Stimulated activated CD4-positive, alpha-beta T cell treated with anti-CD3 and anti-CD28 coated beads, Interleukin-4, amount 100 ng/mL, for 1 hour (primary cell): ENCODE results near the gene GARIN5B.

Experiments
- DNase-seq: peaks from one replicate; pipeline ENCODE4 v3.0.0-alpha.2; 2020

GARIN5B gene

DNA sequence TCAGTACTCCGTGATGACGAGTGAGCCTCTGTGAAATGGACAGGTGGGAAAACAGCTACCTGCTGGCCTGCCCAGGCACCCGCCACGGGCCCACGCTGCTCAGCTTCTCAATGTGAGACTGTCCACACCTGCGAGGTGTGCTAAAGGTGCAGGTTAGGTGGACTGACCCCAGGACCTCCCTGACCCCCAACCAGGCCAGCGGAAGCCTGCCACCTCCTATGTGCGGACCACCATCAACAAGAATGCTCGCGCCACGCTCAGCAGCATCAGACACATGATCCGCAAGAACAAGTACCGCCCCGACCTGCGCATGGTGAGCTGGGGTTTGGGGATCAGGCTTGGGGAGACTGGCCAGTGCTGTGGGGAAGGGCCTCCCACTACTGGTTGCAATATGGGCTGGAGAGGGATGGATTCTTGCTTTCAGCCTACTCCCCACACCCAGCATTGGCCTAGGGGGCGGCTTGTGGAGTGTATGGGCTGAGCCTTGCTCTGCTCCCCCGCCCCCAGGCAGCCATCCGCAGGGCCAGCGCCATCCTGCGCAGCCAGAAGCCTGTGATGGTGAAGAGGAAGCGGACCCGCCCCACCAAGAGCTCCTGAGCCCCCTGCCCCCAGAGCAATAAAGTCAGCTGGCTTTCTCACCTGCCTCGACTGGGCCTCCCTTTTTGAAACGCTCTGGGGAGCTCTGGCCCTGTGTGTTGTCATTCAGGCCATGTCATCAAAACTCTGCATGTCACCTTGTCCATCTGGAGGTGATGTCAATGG, 24.9 kb upstream of the GARIN5B start:
- no peak for DNase-seq

DNA sequence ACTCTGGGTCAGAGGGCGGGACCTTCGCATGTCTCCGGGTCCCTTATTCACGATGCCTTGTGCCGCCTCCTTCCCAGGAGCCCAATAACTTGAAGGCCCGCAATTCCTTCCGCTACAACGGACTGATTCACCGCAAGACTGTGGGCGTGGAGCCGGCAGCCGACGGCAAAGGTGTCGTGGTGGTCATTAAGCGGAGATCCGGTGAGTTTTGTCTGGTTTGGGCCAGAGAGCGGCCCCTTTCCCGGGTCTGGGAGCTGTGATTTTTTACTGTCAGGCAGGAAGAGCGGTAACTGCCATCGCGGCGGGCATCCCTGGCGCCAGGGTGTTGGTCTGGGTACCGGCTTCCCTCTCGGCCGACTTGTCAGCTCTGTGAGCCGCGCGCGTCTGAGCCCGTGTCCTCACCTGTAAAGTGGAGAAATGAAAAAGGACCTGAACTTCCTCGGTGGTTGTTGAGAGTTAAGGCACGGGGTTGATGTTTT, 23.5 kb upstream of the GARIN5B start:
- DNase-seq = peak; percentile 31

DNA sequence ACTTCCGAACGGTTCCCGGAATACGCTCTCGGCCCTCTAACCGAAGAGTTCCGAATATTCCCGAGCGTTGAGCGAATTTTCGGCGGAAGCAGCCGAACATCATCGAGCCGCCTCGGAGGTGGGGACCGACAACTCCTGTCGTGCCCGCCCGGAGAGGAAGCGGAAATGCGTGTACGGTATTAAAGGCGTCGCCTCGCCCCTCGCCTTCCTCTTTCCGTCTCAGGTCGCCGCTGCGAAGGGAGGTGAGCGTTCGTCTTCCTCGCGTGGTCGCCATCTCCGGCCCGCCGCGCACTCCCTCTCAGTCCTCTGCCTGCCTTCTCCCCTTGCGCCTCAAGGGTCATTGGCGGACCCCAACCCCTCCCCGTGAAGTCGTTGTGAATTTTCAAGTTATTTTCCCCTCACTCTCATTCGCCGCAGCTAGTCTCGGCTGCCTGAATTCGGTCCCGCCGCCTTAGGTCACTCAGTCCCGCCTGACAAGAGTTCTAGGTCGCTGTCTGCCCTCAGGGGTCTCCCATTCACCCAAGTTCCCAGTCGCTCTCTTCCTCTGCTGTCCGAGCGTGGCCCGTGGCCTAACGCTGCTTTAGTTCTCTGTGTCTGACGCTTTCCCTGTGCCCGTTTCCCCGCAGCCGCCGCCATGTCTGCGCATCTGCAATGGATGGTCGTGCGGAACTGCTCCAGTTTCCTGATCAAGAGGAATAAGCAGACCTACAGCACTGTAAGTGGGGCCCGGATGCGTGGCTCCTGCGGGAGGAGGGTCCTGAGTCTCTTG, 22.8 kb upstream of the GARIN5B start, which contains the start of gene RPL28:
Gene RPL28 (plus strand): TSS at position 209 of the 769 bp plus-strand sequence. CDS start 426 bp downstream, at position 635.
- DNase-seq = peak; percentile 97

DNA sequence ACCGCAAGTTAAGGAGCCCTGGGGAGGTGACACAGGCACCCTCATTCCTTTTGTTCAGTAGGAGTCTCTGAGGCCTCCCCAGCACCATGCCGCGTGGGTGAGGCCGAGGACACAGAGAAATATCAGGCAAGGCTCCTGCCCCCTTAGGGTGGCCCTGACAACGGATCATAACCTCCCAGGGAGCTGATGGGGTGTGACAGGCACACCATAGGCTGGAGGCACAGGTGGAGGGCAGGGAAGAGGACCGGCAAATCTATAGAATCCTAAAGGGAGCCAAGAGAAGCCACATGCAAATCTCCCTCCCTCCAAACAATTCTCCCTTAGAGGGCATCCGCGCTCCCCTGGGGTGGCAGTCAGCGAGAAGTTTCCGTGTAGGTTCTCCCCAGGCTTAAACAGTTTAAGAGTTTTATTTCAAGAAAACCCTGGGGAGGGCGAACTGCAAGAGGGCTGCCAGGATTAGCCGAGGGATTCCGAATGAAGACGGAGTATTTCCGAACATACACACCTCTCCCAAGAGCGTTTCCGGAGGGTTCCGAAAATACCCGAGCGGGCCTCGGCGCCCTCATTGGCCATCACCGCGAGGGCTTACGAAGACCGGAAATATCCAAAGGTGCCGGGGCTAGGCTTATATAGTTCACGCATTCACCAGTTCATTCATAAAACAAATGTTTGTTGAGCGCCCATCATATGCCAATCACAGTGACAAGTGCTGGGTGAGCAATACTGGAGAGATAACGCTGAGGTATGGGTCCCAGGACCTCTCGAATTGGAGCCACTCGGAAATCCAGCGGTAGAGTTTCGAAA, 22.1 kb upstream of the GARIN5B start:
- peak; percentile 98 for DNase-seq

DNA sequence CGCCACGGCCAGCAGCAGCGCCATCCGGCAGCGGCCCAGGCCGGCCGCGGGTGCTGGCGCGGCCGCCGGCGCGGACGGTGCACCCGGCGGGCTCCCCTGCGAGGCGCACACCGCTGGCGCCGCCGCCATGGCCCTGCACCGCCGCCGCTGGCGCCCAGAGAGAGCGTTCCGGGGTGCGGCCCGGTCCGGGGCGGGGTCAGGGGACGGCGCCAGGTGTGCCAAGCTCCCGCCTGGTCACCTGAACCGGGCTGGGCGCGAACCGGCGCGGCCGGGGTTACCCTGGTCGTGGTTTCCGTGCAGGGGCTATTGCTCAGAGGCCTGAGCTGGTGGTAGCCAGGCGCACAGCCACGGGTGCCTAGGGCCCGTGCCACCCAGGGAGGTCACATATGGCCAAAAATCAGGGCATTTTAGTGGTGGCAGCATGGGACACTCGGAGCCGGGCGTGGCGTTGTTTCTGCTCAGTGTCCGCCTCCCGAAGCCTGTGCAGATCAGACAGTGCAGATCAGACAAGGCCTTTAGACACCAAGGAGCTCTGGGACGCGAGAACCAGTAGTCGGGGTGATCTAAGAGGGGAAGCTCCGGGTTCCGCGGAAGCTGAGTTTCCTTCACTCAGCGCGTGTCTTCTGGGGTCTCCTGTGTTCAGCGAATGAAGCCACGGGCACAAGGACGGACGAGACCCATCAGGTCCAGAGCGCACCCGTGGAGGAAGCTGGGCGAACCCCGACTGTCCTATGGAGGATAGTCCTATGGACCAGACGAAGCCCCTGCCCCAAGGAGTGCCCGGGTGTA, 21.3 kb upstream of the GARIN5B start, which contains the start of gene TMEM238:
Gene TMEM238 (minus strand): TSS at position 162 of the 789 bp plus-strand sequence. CDS start 33 bp downstream, at position 129.
- DNase-seq = peak; percentile 50

DNA sequence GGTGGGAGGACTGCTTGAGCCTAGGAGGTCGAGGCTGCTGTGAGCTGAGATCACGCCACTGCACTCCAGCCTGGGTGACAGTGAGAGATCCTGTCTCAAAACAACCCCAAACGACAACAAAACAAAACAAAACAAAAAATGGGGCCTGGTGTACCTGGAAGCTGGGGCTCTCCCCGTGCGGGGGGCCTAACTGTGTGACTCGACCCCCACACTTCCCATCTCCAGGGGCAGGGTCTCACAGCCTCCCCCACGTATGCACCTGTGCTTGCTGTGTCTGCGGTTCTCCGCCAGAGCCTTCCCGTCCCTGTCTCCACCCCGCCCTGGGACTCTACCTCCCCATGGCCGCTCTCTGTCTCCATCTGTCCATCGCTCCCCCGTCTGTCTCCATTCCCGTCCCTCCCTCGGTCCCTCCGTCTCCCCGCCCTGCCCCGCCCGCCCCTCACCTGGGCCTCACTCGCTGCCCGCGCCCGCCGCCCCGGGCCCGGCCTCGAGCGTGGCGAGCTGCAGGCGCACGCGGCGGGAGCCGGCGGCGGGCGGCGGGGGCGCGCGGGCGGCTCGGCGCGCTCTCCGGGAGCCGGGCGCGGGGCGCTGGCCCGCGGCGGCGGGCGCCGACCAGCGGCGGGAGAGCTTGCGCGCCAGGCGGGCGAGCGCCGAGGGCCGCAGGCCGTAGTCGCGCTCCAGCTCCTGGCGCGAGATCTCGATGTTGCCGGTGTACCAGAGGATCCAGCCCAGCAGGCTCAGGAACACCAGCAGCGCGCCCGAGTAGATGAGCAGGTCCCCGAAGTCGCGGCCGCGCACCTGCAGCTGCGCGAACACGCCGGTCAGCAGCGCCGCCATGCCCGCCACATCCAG, 20.4 kb upstream of the GARIN5B start:
- DNase-seq = peak; percentile 58

DNA sequence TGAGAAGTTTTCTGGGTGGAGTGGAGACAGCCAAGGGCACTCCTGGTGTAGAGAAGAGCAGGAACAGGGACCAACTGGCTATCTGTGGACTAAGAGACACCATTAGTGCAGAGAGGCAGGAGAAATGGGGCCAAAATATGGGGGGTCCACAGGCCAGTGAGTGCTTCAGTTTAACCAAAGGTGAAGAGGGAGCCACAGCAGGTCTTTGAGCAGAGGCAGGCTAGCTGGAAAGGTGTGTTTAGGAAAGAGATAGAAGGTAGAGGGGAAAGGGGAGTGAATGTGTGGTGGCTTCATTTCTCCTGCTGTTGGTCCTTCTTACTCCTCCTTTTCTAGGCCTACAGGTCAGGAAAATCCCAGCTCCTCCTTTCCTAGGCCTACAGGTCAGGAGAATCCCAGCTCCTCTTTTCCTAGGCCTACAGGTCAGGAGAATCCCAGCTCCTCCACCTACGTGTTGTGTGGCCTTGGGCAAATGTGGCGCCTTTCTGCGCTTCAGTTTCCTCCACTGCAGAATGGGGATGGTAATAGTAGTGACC, 19.5 kb upstream of the GARIN5B start:
- DNase-seq = no peak

DNA sequence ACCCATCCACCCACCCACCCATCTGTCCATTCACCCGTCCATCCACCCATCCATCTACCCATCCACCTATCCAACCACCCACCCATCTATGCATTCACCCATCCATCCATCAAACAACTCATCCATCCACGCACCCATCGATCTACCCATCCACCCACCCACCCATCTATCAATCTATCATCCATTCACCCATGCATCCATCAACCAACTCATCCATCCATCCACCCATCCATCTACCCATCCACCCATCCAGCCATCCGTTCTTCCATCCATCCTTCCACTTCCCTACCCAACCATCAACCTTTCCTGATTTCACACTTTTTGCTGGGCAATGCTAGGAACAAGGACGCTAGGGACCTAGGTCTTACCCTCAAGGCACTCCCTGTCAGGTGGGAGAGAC, 19.0 kb upstream of the GARIN5B start:
- DNase-seq = no peak

DNA sequence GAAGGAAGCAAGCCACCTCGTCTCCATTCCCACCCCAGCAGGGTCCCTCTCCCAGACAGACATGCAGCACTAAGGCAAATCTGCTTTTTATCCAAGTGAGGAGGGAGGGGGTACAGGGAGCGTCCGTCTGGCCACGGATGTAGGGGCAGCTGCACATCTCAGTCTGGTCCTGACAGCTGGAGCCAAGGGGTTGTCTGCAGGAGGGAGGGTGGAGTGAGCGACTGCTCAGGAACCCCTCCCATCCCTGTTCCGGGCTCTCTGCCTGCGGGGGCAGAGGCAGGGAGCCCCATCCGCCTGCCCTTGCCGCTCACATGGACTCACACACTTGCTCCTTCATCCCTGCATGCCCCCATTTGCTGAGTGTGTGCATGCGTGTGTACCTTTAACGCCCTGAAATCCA, 16.1 kb upstream of the GARIN5B start:
- no peak for DNase-seq

DNA sequence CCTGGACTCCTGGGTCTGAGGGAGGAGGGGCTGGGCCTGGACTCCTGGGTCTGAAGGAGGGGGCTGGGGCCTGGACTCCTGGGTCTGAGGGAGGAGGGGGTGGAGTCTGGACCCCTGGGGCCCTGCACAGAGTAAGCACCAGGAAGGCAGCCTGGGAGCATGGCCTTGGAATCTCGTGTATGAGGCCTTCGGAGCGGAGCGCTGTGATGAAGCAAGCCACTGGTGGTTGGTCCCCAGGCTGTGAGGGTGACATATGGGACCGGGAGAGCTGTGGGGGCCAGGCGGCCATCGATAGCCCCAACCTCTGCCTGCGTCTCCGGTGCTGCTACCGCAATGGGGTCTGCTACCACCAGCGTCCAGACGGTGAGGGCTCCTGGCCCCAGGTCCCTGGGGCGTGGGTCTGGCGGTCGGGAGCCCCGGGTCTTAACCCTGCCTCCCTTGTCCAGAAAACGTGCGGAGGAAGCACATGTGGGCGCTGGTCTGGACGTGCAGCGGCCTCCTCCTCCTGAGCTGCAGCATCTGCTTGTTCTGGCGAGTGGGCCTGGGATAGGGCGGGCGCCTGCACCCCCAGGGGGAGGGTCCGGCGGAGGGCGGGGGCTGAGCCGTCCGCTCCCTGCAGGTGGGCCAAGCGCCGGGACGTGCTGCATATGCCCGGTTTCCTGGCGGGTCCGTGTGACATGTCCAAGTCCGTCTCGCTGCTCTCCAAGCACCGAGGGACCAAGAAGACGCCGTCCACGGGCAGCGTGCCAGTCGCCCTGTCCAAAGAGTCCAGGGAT, 14.5 kb upstream of the GARIN5B start:
- DNase-seq = no peak

DNA sequence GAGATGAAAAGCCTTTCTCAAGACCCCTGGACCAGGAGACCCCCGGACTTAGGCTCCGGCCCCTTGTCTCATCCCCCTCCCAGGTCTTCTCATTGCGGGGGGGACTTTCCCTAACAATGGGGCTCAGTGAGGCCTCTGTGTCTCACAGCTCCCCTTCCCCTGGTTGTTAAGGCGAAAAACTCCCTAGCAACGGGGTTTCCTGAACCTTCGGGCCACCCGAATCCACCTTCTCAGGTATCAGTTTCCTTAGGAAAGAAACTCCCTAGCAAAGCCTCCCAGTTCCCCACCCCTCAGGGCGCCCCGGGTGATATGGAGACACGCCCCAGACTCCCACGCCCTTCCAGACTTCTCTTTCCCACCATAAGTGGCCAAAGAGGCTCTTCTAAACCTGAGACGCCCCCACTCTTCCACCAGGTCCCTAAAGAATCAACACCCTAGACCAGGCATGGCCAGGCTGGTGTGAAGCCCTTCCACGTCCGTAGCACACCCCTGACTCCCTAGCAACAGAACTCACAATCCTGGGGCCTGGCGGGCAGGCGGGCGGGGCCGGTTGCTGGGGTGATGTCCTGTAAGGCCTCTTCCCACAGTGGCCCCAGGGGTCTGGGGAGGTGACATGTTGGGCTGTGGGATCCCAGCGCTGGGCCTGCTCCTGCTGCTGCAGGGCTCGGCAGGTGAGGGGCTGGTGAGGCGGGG, 13.3 kb upstream of the GARIN5B start, which contains the start of gene TMEM190:
Gene TMEM190 (plus strand): TSS at position 586 of the 693 bp plus-strand sequence. CDS start 28 bp downstream, at position 614.
- DNase-seq = no peak

DNA sequence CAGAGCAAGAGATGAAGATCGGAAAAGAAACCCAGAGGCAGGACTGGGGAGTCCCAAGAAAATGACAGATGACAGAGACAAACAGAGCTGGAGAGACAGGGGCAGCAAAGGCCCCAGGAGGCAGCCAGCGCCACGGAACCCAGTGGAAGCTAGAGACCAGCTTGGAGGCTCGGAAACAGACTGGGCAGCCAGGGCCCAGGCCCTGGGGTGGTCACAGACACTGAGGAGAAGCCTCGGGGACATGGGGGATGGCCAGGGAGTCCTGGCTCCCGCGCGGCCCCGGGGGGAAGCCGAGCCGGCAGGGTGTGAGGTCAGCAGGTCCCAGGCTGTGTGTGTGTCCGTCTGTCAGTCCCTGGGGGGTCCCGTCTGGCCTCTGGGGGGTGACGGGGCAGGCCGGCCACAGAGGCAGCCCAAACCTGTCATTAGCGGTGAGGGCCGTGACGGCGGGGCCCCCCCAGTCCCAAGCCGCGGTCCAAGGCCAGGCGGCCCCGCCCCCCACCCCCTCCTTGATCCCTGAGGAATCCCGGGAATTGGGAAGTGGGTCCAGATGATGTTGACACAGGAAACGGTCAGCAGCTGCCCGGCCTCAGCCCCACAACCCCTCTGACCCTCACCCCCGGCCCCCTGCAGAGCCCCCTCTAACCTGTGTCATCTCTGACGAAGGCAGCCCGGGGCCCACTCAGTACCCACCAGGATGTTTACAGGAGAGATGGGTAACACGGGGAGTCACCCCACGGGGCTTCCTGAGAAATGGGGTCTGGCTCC, 11.1 kb upstream of the GARIN5B start:
- no peak for DNase-seq

DNA sequence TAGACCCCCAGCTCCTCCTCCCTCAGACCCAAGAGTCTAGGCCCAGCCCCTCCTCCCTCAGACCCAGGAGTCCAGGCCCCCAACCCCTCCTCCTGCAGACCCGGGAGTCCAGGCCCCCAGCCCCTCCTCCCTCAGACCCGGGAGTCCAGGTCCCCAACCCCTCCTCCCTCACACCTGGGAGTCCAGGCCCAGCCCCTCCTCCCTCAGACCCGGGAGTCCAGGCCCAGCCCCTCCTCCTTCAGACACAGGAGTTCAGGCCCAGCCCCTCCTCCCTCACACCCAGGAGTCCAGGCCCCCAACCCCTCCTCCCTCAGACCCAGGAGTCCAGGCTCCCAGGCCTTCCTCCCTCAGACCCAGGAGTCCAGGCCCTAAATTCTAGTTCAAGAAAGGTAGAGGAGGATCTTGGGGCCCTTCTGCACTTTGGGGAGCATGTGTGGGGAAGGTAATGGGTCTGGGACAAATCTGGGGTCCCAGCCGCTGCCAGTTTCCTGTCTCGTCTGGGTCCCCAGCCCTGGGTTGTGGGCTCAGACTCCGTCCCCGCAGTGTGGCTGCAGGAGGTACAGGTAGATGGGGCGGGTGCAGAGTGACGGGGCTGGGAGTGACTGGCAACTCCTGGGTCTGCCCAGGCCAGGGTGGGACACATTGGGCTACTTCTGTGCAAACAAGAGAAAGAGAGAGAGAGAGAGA, 10.4 kb upstream of the GARIN5B start:
- DNase-seq = no peak

DNA sequence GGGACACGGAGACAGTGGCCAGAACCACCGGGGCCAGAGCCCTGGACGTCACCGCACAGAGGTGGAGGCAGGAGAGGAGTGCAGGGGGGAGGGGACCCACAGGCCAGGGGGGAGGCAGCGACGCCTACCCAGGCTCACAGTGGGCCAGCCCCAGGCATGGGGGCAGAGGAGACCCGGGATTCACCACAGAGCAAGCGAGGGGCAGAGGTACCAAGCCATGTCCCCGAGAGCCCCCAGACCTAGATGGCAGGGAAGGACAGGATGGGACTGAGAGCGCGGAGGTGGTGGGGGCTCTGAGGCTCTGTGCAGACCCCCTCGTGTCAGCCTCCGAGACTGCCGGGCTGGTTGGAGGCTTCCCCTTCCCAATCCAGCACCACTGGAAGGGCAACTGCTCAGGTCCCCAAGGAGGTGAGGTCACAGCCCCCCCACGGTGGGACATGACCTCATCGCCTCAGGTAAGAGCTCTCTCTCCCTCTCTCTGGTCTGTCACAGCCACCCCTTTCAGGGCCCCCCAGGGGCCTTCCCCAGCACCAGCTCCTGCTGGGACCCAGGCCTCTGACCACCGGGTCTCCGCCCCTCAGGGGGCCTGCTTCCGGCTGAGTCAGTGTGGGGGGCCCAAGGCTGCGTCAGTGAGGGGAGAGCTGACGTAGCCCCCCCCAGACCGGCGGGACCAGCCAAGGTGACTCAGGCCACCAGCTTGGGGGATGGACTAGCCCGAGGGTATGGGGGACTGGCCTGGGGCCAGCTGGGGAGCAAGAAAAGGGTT, 9.4 kb upstream of the GARIN5B start:
- DNase-seq = no peak

DNA sequence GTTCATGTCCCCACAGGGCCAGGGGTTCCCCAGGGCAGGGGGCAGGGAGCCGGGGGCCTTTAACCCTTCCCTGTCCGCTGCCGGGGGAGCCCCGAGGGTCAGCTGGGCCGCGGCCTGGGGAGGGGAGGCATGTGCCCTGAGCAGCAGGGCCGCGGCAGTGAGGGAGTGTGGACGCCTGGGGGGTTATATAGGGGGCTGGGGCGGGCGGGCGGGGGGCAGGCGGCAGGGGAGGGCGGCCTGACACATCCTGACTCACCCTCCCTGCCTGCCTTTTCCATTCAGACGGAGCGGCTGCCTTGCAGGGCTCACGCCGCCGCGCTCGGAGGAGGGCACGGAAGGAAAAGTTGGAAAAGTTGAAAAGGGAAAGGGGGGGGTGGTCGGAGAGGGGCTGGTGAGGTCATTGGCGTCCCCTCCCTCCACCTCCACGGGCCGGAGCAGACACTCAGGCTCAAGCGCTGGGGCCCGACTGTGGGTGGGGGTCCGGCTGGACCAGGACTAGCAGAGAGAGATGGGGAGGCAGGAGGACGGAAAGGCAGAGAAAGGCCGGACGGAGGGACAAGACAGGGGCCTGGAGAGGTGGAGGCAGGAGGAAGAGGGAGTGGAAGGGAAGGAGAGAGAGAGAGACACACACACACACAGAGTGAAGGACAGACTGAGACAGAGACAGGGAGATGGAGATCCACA, 7.4 kb upstream of the GARIN5B start, which contains the start of gene IL11:
Gene IL11 (minus strand): TSS at position 159 of the 684 bp plus-strand sequence. CDS start 153 bp downstream, at position 6.
- no peak for DNase-seq

DNA sequence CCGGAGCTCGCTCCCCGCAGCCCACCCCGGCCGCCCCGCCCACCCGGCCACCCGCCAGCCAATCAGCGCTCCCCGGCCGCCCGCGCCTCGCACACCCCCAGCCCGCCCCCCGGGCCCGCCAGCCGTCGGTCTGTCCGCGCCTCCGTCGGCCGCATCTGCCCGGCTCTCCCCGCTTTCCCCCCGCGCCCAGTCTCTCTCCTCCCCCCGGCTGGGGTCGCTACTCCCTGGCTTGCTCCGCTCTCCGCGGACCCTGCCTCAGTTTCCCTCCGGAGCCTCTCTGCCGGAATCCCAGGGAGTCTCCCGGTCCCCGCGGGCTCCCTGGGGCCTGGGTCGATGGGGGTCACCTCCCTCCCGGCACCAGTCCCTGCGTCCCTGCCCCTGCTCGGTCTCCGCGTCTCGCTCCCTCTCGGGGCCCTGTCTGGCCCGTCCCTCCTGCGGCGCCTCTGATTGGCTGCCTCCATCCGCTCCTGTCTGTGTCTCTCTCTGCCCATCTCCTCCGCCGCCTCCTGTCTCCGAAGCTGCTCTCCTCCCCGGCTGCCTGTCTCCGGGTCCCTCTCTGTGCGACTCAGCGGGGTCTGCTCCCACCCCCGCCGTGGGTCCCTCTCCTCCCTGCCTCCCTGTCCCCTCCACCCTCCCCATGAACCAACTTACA, 6.7 kb upstream of the GARIN5B start:
- peak; percentile 41 for DNase-seq
